ENCODE results near the gene EGLN3.
"Not testable (repeated sequence)": the region's sequence is repeated elsewhere in the genome, so short reads cannot be mapped to it uniquely, and the experiment has no call there.

The EGLN3 gene

GRCh38 chr14:33934938-33935337 lies 15.9 kb downstream of the EGLN3 start:
- DNase-seq: no peak

GRCh38 chr14:33934043-33934750 lies 16.7 kb downstream of the EGLN3 start:
- no peak for DNase-seq

- no peak for DNase-seq
Observed at GRCh38 chr14:33933386-33933933, 17.4 kb downstream of the EGLN3 start.

- peak; percentile 46 for DNase-seq
Observed at GRCh38 chr14:33932576-33933345, 18.1 kb downstream of the EGLN3 start.

GRCh38 chr14:33932033-33932432 lies 18.8 kb downstream of the EGLN3 start:
- DNase-seq: no peak

- no peak for DNase-seq
Observed at GRCh38 chr14:33931461-33931860, 19.4 kb downstream of the EGLN3 start.

- peak; percentile 81 for DNase-seq
Observed at GRCh38 chr14:33930439-33930838, 20.4 kb downstream of the EGLN3 start.

- DNase-seq: no peak
Observed at GRCh38 chr14:33929799-33930408, 21.0 kb downstream of the EGLN3 start.

- no peak for DNase-seq
Observed at GRCh38 chr14:33928895-33929294, 22.0 kb downstream of the EGLN3 start.

GRCh38 chr14:33927944-33928343 lies 22.9 kb downstream of the EGLN3 start:
- no peak for DNase-seq

GRCh38 chr14:33926967-33927366 lies 23.9 kb downstream of the EGLN3 start:
- DNase-seq: not testable (repeated sequence)

GRCh38 chr14:33925946-33926345 lies 24.9 kb downstream of the EGLN3 start:
- DNase-seq: no peak

GRCh38 chr14:33925235-33925634 lies 25.6 kb downstream of the EGLN3 start:
- DNase-seq: no peak

GRCh38 chr14:33924566-33925100 lies 26.2 kb downstream of the EGLN3 start:
- no peak for DNase-seq

- DNase-seq: no peak
Observed at GRCh38 chr14:33922125-33922524, 28.7 kb downstream of the EGLN3 start.

- no peak for DNase-seq
Observed at GRCh38 chr14:33918256-33918655, 32.6 kb downstream of the EGLN3 start.

GRCh38 chr14:33917661-33918060 lies 33.2 kb downstream of the EGLN3 start:
- no peak for DNase-seq

- DNase-seq: peak; percentile 27
Observed at GRCh38 chr14:33916663-33917565, 34.0 kb downstream of the EGLN3 start.

- no peak for DNase-seq
Observed at GRCh38 chr14:33915682-33916081, 35.2 kb downstream of the EGLN3 start.

- peak; percentile 50 for DNase-seq
Observed at GRCh38 chr14:33914676-33915516, 36.0 kb downstream of the EGLN3 start.

GRCh38 chr14:33911046-33911445 lies 39.8 kb downstream of the EGLN3 start:
- DNase-seq: no peak
